OCI-LY1 (cell line): ENCODE measurements around the gene C1QTNF7.

ENCODE experiments used
- H2AFZ ChIP-seq: fragments of 200-600 bp; sonication (generic), shearing (Covaris generic); 2 replicates; pipeline ENCODE4 v1.6.0; 2014; ENCODE audit warnings: antibody characterized with exemption, mild to moderate bottlenecking, low read length
- H3F3A ChIP-seq: fragments of 200-600 bp; sonication (generic), shearing (Covaris generic); 2 replicates; pipeline ENCODE4 v1.6.0; 2014; ENCODE audit warnings: mild to moderate bottlenecking, antibody characterized with exemption, low read length, moderate library complexity; ENCODE audit not compliant: insufficient read depth
- H3K27ac ChIP-seq: fragments of 200-600 bp; sonication (generic); 2 replicates; pipeline ENCODE4 v1.5.1; 2014; ENCODE audit warnings: low read length, mixed run types, mild to moderate bottlenecking, low read depth; ENCODE audit not compliant: poor library complexity, severe bottlenecking
- H3K27me3 ChIP-seq: fragments of 200-600 bp; sonication (generic); 2 replicates; pipeline ENCODE4 v1.6.0; 2014; ENCODE audit warnings: antibody characterized with exemption, mild to moderate bottlenecking, low read length, moderate library complexity; ENCODE audit not compliant: insufficient read depth
- H3K36me3 ChIP-seq: fragments of 200-600 bp; sonication (generic); 2 replicates; pipeline ENCODE4 v1.6.1; 2014; ENCODE audit warnings: mild to moderate bottlenecking, antibody characterized with exemption, low read length, moderate library complexity, mixed read lengths; ENCODE audit not compliant: insufficient read depth
- H3K4me1 ChIP-seq: fragments of 200-600 bp; sonication (generic); 2 replicates; pipeline ENCODE4 v1.5.1; 2014; ENCODE audit warnings: mild to moderate bottlenecking, low read length, moderate library complexity; ENCODE audit not compliant: insufficient read depth, severe bottlenecking
- H3K4me2 ChIP-seq: fragments of 200-600 bp; sonication (generic), shearing (Covaris generic); 2 replicates; pipeline ENCODE4 v1.6.1; 2014; ENCODE audit warnings: low read length
- H3K4me3 ChIP-seq: fragments of 200-600 bp; sonication (generic); 2 replicates; pipeline ENCODE4 v1.5.1; 2014; ENCODE audit warnings: low read length, low read depth, mild to moderate bottlenecking, mixed read lengths; ENCODE audit not compliant: poor library complexity, severe bottlenecking
- H3K79me2 ChIP-seq: fragments of 200-600 bp; shearing (Covaris generic); 2 replicates; pipeline ENCODE4 v1.6.1; 2016; ENCODE audit warnings: mixed run types, low read length, mixed read lengths; ENCODE audit not compliant: insufficient read depth
- H3K9ac ChIP-seq: fragments of 200-600 bp; sonication (generic), shearing (Covaris generic); 2 replicates; pipeline ENCODE4 v1.6.1; 2014; ENCODE audit warnings: mild to moderate bottlenecking, low read length, mixed read lengths
- H3K9me2 ChIP-seq: fragments of 200-600 bp; sonication (generic), shearing (Covaris generic); 2 replicates; pipeline ENCODE4 v1.6.1; 2014; ENCODE audit warnings: low read depth, mild to moderate bottlenecking, low read length, mixed read lengths
- H3K9me3 ChIP-seq: fragments of 200-600 bp; shearing (Covaris generic); 2 replicates; pipeline ENCODE4 v1.6.1; 2014; ENCODE audit warnings: low read length, mixed read lengths
- H4K20me1 ChIP-seq: fragments of 200-600 bp; sonication (generic), shearing (Covaris generic); 2 replicates; pipeline ENCODE4 v1.6.0; 2016; ENCODE audit warnings: mild to moderate bottlenecking, low read length; ENCODE audit not compliant: insufficient read depth
- CTCF ChIP-seq: fragments of 200-600 bp; sonication (generic), shearing (Covaris generic); IDR thresholded peaks from 2 replicates; pipeline ENCODE4 v1.5.1; 2017; ENCODE audit warnings: mild to moderate bottlenecking, antibody characterized with exemption, low read length, moderate library complexity, mixed read lengths
- EZH2 ChIP-seq: fragments of 200-600 bp; sonication (generic), shearing (Covaris generic); IDR thresholded peaks from 2 replicates; pipeline ENCODE4 v1.8.0; 2017; ENCODE audit warnings: borderline replicate concordance, mixed run types, mild to moderate bottlenecking, antibody characterized with exemption, low read length, moderate library complexity, mixed read lengths

Gene C1QTNF7

GRCh38 chr4:15469402-15470127 lies 41.7 kb downstream of the C1QTNF7 start, which contains the start of gene CC2D2A:
CC2D2A (plus strand) TSS chr4:15469882; CDS start chr4:15475933, 6,051 bp downstream.
- H3K4me2 ChIP-seq: no peak within 1 kb of the TSS
- H2AFZ ChIP-seq: no peak within 1 kb of the TSS

GRCh38 chr4:15470128-15470475 lies 42.3 kb downstream of the C1QTNF7 start:
- Histone ChIP-seq H3K4me1 (no peaks in the 10 kb centered on the region), H3F3A (no peaks in the 10 kb centered on the region), H3K79me2 (no peaks in the 10 kb centered on the region), H3K9ac (no peak overlapping the region), H3K36me3 (no peaks in the 10 kb centered on the region), H3K27me3 (no peaks in the 10 kb centered on the region), H3K27ac (no peak overlapping the region), H3K4me2 (no peak overlapping the region), H3K9me3 (no peaks in the 10 kb centered on the region), H3K9me2 (no peaks in the 10 kb centered on the region), H4K20me1 (no peaks in the 10 kb centered on the region), H3K4me3 (no peak overlapping the region), H2AFZ (no peak overlapping the region)
- no peak for TF ChIP-seq CTCF
- no peak for TF ChIP-seq EZH2

More at GRCh38 chr4:15469402-15470127, 41.7 kb downstream of the C1QTNF7 start, which contains the start of gene CC2D2A:
- Histone ChIP-seq H3K4me3 (no peak within 1 kb of the TSS), H3K79me2 (no peaks in the 10 kb centered on the region), H3K9ac (no peak within 1 kb of the TSS), H4K20me1 (no peaks in the 10 kb centered on the region), H3K36me3 (no peaks in the 10 kb centered on the region), H3K27me3 (no peaks in the 10 kb centered on the region), H3K27ac (no peak within 1 kb of the TSS), H3F3A (no peaks in the 10 kb centered on the region), H3K9me2 (no peaks in the 10 kb centered on the region), H3K9me3 (no peaks in the 10 kb centered on the region), H3K4me1 (no peaks in the 10 kb centered on the region)
- TF ChIP-seq EZH2 (no peak), CTCF (no peak)

- Histone ChIP-seq H3F3A (no peaks in the 10 kb centered on the region), H2AFZ (no peak overlapping the region), H3K4me1 (no peaks in the 10 kb centered on the region), H3K9me2 (no peaks in the 10 kb centered on the region), H3K27ac (no peak overlapping the region), H3K36me3 (no peaks in the 10 kb centered on the region), H4K20me1 (no peaks in the 10 kb centered on the region), H3K79me2 (no peaks in the 10 kb centered on the region), H3K4me3 (no peak overlapping the region), H3K4me2 (no peak overlapping the region), H3K9me3 (no peaks in the 10 kb centered on the region), H3K9ac (no peak overlapping the region), H3K27me3 (no peaks in the 10 kb centered on the region)
- TF ChIP-seq CTCF: no peak
- TF ChIP-seq EZH2: no peak
These were observed 48.6 kb downstream of the C1QTNF7 start for GRCh38 chr4:15476396-15476795.
